K562 (cell line): ENCODE data around the gene ALAS2. TPM values are rescaled to one million over a fixed set of nuclear protein-coding genes. Genes with fewer than 3 reads are reported as not detected.
A peak's percentile ranks its signal among the peaks of the same experiment; 100 is the strongest.

Experiments used
- ADNP ChIP-seq: fragments of 200-800 bp; sonication (Bioruptor generic); IDR thresholded peaks from 2 replicates; pipeline ENCODE4 v1.6.1; 2016; ENCODE audit warnings: missing genetic modification characterization, missing compliant biosample characterization
- COPS2 ChIP-seq: fragments of 450-650 bp; conservative IDR thresholded peaks from 2 replicates; pipeline ENCODE4 v1.6.1; 2016; ENCODE audit warnings: mild to moderate bottlenecking, moderate library complexity
- HDAC8 ChIP-seq: fragments of 450-650 bp; IDR thresholded peaks from 2 replicates; pipeline ENCODE4 v1.6.1; 2016; ENCODE audit warnings: mild to moderate bottlenecking, missing genetic modification characterization, moderate library complexity, missing compliant biosample characterization
- KHSRP ChIP-seq: fragments of 450-650 bp; IDR thresholded peaks from 2 replicates; pipeline ENCODE4 v1.6.1; 2017
- KLF1 ChIP-seq: fragments of 450-650 bp; IDR thresholded peaks from 2 replicates; pipeline ENCODE4 v1.6.1; 2016; ENCODE audit warnings: missing genetic modification characterization, missing compliant biosample characterization
- NBN ChIP-seq: fragments of 450-650 bp; IDR thresholded peaks from 2 replicates; pipeline ENCODE4 v1.6.1; 2016; ENCODE audit warnings: low read depth, mild to moderate bottlenecking
- RBM34 ChIP-seq: fragments of 200-400 bp; formaldehyde crosslinking; IDR thresholded peaks from 2 replicates; pipeline ENCODE4 v1.6.1; 2018; ENCODE audit warnings: low read length, borderline replicate concordance; ENCODE audit not compliant: insufficient read depth
- SMARCA5 ChIP-seq: fragments of 450-650 bp; IDR thresholded peaks from 2 replicates; pipeline ENCODE4 v1.6.1; 2016
- TOE1 ChIP-seq, 2 experiments: fragments of 450-650 bp in 1 of 2; sonication (generic) in 1 of 2; formaldehyde crosslinking in 1 of 2; IDR thresholded peaks; 2 replicates each; pipeline versions ENCODE4 v1.7.1 to v1.8.0; 2016 to 2022; ENCODE audit warnings: borderline replicate concordance in 2 of 2, mild to moderate bottlenecking in 2 of 2, antibody characterized with exemption in 1 of 2, inconsistent platforms in 1 of 2, low read depth in 1 of 2, missing genetic modification reagents in 1 of 2, moderate library complexity in 1 of 2
- UBTF ChIP-seq, 2 experiments: IDR thresholded peaks; 2 replicates each; pipeline ENCODE4 v1.6.1; 2012; ENCODE audit warnings: improper control_type of control experiment in 2 of 2, low read depth in 2 of 2, low read length in 2 of 2, borderline replicate concordance in 1 of 2
- ZNF263 ChIP-seq: sonication (generic); formaldehyde crosslinking; IDR thresholded peaks from 2 replicates; pipeline ENCODE4 v1.8.0; 2022; ENCODE audit warnings: mild to moderate bottlenecking, missing genetic modification reagents, borderline replicate concordance
- ZNF274 ChIP-seq: IDR thresholded peaks from 2 replicates; pipeline ENCODE4 v1.6.1; 2011; ENCODE audit warnings: low read depth, mild to moderate bottlenecking, low read length, moderate library complexity, borderline replicate concordance
- ZNF699 ChIP-seq: fragments of 250-450 bp; sonication (Bioruptor Pico); IDR thresholded peaks from 2 replicates; pipeline ENCODE4 v1.8.0; 2021; ENCODE audit warnings: mild to moderate bottlenecking, moderate library complexity; ENCODE audit not compliant: insufficient replicate concordance
- ZNF778 ChIP-seq: fragments of 450-650 bp; formaldehyde crosslinking; IDR thresholded peaks from 2 replicates; pipeline ENCODE4 v1.4.0; 2020; ENCODE audit warnings: mild to moderate bottlenecking, moderate library complexity
- polyA plus RNA-seq, 8 experiments: library from polyadenylated mRNA; depleted of rRNA in 4 of 8; stranded (reverse) in 5 of 8; unstranded in 3 of 8; fragments of >200 nt; fragmentation: Nextera tagmentation in 2 of 8; fragmentation: Illumina TruSeq in 1 of 8; extraction: Ambion mirVana in 2 of 8; extraction: Trizol in 1 of 8; gene quantifications; 2 replicates each; pipeline versions ENCODE4 v1.2.1 to v1.2.3, GENCODE V29; 2011 to 2014; ENCODE audit warnings: inconsistent platforms in 1 of 8, missing spikeins in 1 of 8
- total RNA-seq, 7 experiments: library from RNA; depleted of rRNA in 6 of 7; stranded (reverse); fragments of >200 nt in 6 of 7; fragmentation: Illumina TruSeq in 2 of 7; extraction: Trizol in 2 of 7; gene quantifications; 2 replicates each; pipeline versions ENCODE4 v1.2.1 to v1.2.3, GENCODE V29; 2011 to 2021; ENCODE audit warnings: low replicate concordance in 1 of 7
- TF ChIP-seq, protein P1 (sequence below): sonication (generic); formaldehyde crosslinking; IDR thresholded peaks from 2 replicates; pipeline ENCODE4 v1.8.1; 2023; ENCODE audit warnings: mild to moderate bottlenecking, missing genetic modification reagents
- TF ChIP-seq, protein P2 (sequence below): IDR thresholded peaks from 2 replicates; pipeline ENCODE4 v1.6.1; 2016; ENCODE audit warnings: missing genetic modification characterization, missing compliant biosample characterization
- TF ChIP-seq, protein P3 (sequence below): fragments of 250-450 bp; sonication (Bioruptor Pico); IDR thresholded peaks from 2 replicates; pipeline ENCODE4 v1.5.0; 2021
- TF ChIP-seq, protein P4 (sequence below): fragments of 450-650 bp; IDR thresholded peaks from 2 replicates; pipeline ENCODE4 v1.6.1; 2016; ENCODE audit warnings: mild to moderate bottlenecking

The ALAS2 gene
- total and polyA plus RNA-seq, 9 of the 15 experiments (the other 6 are each of a cell fraction or from before 2014, with no cell fraction given): 14.6 to 101 (median 33.4) TPM

GRCh38 chrX:55014897-55015299, 15.9 kb downstream of the ALAS2 start (continued):
- TF ChIP-seq ZNF778 (CRISPR knock-in tag) (no peak), UBTF (IDR thresholded peaks at IDR 0.05; ENCODE audit: borderline replicate concordance in 1 of 2, low read depth in 2 of 2, low read length in 2 of 2) (no peak), ADNP (no peak), KLF1 (tag) (no peak), NBN (peak; percentile 74; the same call in 1 of the 2 replicates), RBM34 (no peak), ZNF274 (peak; percentile 77), KHSRP (peak; percentile 70), ZNF263 (CRISPR knock-in tag) (no peak), ZNF699 (CRISPR knock-in tag) (no peak), HDAC8 (no peak), COPS2 (no peak), TOE1 (IDR thresholded peaks at IDR 0.05; ENCODE audit: borderline replicate concordance) (peak; percentile 48; the same call in 1 of the 2 replicates), TOE1 (CRISPR knock-in tag; IDR thresholded peaks at IDR 0.05; ENCODE audit: borderline replicate concordance, low read depth) (no peak), SMARCA5 (no peak)
- TF ChIP-seq, protein P1, sequence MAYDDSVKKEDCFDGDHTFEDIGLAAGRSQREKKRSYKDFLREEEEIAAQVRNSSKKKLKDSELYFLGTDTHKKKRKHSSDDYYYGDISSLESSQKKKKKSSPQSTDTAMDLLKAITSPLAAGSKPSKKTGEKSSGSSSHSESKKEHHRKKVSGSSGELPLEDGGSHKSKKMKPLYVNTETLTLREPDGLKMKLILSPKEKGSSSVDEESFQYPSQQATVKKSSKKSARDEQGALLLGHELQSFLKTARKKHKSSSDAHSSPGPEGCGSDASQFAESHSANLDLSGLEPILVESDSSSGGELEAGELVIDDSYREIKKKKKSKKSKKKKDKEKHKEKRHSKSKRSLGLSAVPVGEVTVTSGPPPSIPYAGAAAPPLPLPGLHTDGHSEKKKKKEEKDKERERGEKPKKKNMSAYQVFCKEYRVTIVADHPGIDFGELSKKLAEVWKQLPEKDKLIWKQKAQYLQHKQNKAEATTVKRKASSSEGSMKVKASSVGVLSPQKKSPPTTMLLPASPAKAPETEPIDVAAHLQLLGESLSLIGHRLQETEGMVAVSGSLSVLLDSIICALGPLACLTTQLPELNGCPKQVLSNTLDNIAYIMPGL (CRISPR knock-in tag): no peak
- TF ChIP-seq, protein P2, sequence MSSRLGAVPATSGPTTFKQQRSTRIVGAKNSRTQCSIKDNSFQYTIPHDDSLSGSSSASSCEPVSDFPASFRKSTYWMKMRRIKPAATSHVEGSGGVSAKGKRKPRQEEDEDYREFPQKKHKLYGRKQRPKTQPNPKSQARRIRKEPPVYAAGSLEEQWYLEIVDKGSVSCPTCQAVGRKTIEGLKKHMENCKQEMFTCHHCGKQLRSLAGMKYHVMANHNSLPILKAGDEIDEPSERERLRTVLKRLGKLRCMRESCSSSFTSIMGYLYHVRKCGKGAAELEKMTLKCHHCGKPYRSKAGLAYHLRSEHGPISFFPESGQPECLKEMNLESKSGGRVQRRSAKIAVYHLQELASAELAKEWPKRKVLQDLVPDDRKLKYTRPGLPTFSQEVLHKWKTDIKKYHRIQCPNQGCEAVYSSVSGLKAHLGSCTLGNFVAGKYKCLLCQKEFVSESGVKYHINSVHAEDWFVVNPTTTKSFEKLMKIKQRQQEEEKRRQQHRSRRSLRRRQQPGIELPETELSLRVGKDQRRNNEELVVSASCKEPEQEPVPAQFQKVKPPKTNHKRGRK: no peak
- TF ChIP-seq, protein P3, sequence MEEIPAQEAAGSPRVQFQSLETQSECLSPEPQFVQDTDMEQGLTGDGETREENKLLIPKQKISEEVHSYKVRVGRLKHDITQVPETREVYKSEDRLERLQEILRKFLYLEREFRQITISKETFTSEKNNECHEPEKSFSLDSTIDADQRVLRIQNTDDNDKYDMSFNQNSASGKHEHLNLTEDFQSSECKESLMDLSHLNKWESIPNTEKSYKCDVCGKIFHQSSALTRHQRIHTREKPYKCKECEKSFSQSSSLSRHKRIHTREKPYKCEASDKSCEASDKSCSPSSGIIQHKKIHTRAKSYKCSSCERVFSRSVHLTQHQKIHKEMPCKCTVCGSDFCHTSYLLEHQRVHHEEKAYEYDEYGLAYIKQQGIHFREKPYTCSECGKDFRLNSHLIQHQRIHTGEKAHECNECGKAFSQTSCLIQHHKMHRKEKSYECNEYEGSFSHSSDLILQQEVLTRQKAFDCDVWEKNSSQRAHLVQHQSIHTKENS (CRISPR knock-in tag): no peak
- TF ChIP-seq, protein P4, sequence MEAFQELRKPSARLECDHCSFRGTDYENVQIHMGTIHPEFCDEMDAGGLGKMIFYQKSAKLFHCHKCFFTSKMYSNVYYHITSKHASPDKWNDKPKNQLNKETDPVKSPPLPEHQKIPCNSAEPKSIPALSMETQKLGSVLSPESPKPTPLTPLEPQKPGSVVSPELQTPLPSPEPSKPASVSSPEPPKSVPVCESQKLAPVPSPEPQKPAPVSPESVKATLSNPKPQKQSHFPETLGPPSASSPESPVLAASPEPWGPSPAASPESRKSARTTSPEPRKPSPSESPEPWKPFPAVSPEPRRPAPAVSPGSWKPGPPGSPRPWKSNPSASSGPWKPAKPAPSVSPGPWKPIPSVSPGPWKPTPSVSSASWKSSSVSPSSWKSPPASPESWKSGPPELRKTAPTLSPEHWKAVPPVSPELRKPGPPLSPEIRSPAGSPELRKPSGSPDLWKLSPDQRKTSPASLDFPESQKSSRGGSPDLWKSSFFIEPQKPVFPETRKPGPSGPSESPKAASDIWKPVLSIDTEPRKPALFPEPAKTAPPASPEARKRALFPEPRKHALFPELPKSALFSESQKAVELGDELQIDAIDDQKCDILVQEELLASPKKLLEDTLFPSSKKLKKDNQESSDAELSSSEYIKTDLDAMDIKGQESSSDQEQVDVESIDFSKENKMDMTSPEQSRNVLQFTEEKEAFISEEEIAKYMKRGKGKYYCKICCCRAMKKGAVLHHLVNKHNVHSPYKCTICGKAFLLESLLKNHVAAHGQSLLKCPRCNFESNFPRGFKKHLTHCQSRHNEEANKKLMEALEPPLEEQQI: peak; percentile 74; the same call in 1 of the 2 replicates
